ENCODE results near the gene SPOPL. TPM values are rescaled to one million over a fixed set of nuclear protein-coding genes. Genes with fewer than 3 reads are reported as not detected.

SPOPL gene
- total and polyA plus RNA-seq, 2 of the 4 experiments (the other 2 are of a cell fraction), result 4.8 to 20.3 TPM

GRCh38 chr2:138564586-138565229, 63.1 kb downstream of the SPOPL start:
- CTCF ChIA-PET, result interaction anchor here (0.5 kb wide), 1 partner anchor 26 kb away, joined by 3 read pairs; no protein-coding TSS in a partner anchor
- Histone ChIP-seq H3K79me1 (ENCODE audit: low read depth in 1 of 2, low read length in 2 of 2) (no peaks in the 10 kb centered on the region), H2BK15ac (ENCODE audit: low read depth, low read length) (no peak overlapping the region), H3K4me2 (ENCODE audit: low read depth, low read length) (no peak overlapping the region), H2BK5ac (ENCODE audit: low read depth, low read length, poor library complexity, severe bottlenecking) (no peak overlapping the region), H4K91ac (ENCODE audit: insufficient read depth, low read depth, low read length) (no peak overlapping the region), H3K36me3 (ENCODE audit: control insufficient read depth, insufficient read depth, low read length) (peaks cover 5% of the 10 kb centered on the region), H3K4ac (ENCODE audit: low read depth, low read length) (no peak overlapping the region), H2BK120ac (ENCODE audit: low read depth, low read length) (no peak overlapping the region), H4K5ac (ENCODE audit: low read depth, low read length) (no peak overlapping the region), H3K4me1 (ENCODE audit: control insufficient read depth, insufficient read depth, low read length) (no peaks in the 10 kb centered on the region), H3K9me1 (ENCODE audit: insufficient read depth, low read length) (no peaks in the 10 kb centered on the region), H3K27ac (ENCODE audit: insufficient read depth, low read length) (no peak overlapping the region), H3K56ac (ENCODE audit: extremely low read depth, insufficient read depth, low read length) (no peak overlapping the region), H4K20me1 (ENCODE audit: insufficient read depth, low read length) (no peaks in the 10 kb centered on the region), H2AK5ac (ENCODE audit: low read depth, low read length) (no peak overlapping the region), H2AK9ac (replicated peaks; ENCODE audit: low read depth, low read length, poor library complexity) (no peak overlapping the region), H2AFZ (replicated peaks; ENCODE audit: low read length, poor library complexity) (no peak overlapping the region), H3K14ac (replicated peaks; ENCODE audit: low read depth, low read length) (no peak overlapping the region), H2BK20ac (ENCODE audit: low read depth, low read length) (no peak overlapping the region), H3K23ac (ENCODE audit: low read depth, low read length) (no peak overlapping the region), H3K27me3 (ENCODE audit: control insufficient read depth, insufficient read depth, low read length) (no peaks in the 10 kb centered on the region), H3K9me3 (ENCODE audit: control insufficient read depth, insufficient read depth, low read length) (no peaks in the 10 kb centered on the region), H3K18ac (ENCODE audit: low read depth, low read length) (no peak overlapping the region), H3K4me3 (ENCODE audit: insufficient read depth, low read depth, low read length) (no peak overlapping the region), H3K9ac (ENCODE audit: low read depth, low read length) (no peak overlapping the region), H4K8ac (ENCODE audit: low read depth in 2 of 2, low read length in 2 of 2) (no peak overlapping the region)
- POLR2A ChIA-PET (ENCODE audit: unreplicated experiment), result no interaction called here
- dilution Hi-C loops (cut with HindIII; ENCODE audit: low sequenced_read_pairs, unreplicated experiment), result no loop called here
- 100% methylated on average over 2 of the region's 5 CpGs; no CpG with 5 or more reads in 1 of the 2 experiments for WGBS, 2 experiments (ENCODE audit: extremely low coverage in 2 of 2, insufficient read length in 1 of 2)
- in situ Hi-C loops (cut with MboI; ENCODE audit: low sequenced_read_pairs), result no loop called here
- peak; percentile 39 for DNase-seq
- intact Hi-C loops (cut with micrococcal nuclease), result no loop called here
- no TSS peak for BruUV-seq (replicated peaks)
- TF ChIP-seq FOS (IDR thresholded peaks at IDR 0.05; ENCODE audit: low read depth, low read length) (no peak), USF2 (IDR thresholded peaks at IDR 0.05; ENCODE audit: low read depth, low read length) (no peak), NFE2L2 (IDR thresholded peaks at IDR 0.05; ENCODE audit: low read depth, low read length) (no peak), MXI1 (IDR thresholded peaks at IDR 0.05; ENCODE audit: borderline replicate concordance, low read depth, low read length) (no peak), POLR2A (IDR thresholded peaks at IDR 0.05; ENCODE audit: low read depth, low read length) (no peak), RAD21 (IDR thresholded peaks at IDR 0.05; ENCODE audit: low read length) (no peak), RCOR1 (IDR thresholded peaks at IDR 0.05; ENCODE audit: insufficient replicate concordance, low read length) (no peak), MAZ (IDR thresholded peaks at IDR 0.05; ENCODE audit: borderline replicate concordance, low read depth, low read length) (no peak), ELK1 (IDR thresholded peaks at IDR 0.05; ENCODE audit: borderline replicate concordance, low read depth, low read length) (no peak), CHD1 (IDR thresholded peaks at IDR 0.05; ENCODE audit: low read depth, low read length) (no peak), SMC3 (IDR thresholded peaks at IDR 0.05; ENCODE audit: low read depth, low read length) (no peak), BHLHE40 (IDR thresholded peaks at IDR 0.05; ENCODE audit: low read depth, low read length) (no peak), RFX5 (IDR thresholded peaks at IDR 0.05; ENCODE audit: low read depth, low read length) (no peak), CEBPB (IDR thresholded peaks at IDR 0.05; ENCODE audit: low read depth, low read length) (no peak), MAFK (IDR thresholded peaks at IDR 0.05; ENCODE audit: low read depth, low read length) (no peak)
- no peak for ATAC-seq (ENCODE audit: low read depth)
